H9 (cell line): ENCODE data around the gene MED17. TPM values are rescaled to one million over a fixed set of nuclear protein-coding genes. Genes with fewer than 3 reads are reported as not detected.

Source experiments
- DNase-seq: peaks from one replicate; pipeline ENCODE4 v3.0.0-alpha.2; 2017
- H2AFZ ChIP-seq: one replicate; pipeline ENCODE4 v1.6.1; 2013; ENCODE audit warnings: mild to moderate bottlenecking, low read length, control low read depth, moderate library complexity
- H2AK5ac ChIP-seq: 2 replicates; pipeline ENCODE4 v1.6.1; 2013; ENCODE audit warnings: low read length, control low read depth, mixed read lengths; ENCODE audit not compliant: insufficient read length
- H2BK120ac ChIP-seq: one replicate; pipeline ENCODE4 v1.6.1; 2013; ENCODE audit warnings: low read depth, mild to moderate bottlenecking, low read length, control low read depth, inconsistent platforms; ENCODE audit not compliant: poor library complexity, severe bottlenecking
- H2BK12ac ChIP-seq: 2 replicates; pipeline ENCODE4 v1.6.1; 2013; ENCODE audit warnings: low read length, control low read depth, mixed read lengths, low read depth; ENCODE audit not compliant: insufficient read length
- H2BK15ac ChIP-seq: 2 replicates; pipeline ENCODE4 v1.6.1; 2013; ENCODE audit warnings: low read depth, low read length, control low read depth
- H2BK20ac ChIP-seq: one replicate; pipeline ENCODE4 v1.6.1; 2013; ENCODE audit warnings: low read depth, mild to moderate bottlenecking, low read length, control low read depth, inconsistent platforms; ENCODE audit not compliant: poor library complexity, severe bottlenecking
- H2BK5ac ChIP-seq: 2 replicates; pipeline ENCODE4 v1.6.1; 2013; ENCODE audit warnings: low read length, control low read depth, mixed read lengths; ENCODE audit not compliant: insufficient read length
- H3K14ac ChIP-seq: 2 replicates; pipeline ENCODE4 v1.6.1; 2013; ENCODE audit warnings: low read length, control low read depth; ENCODE audit not compliant: insufficient read depth
- H3K18ac ChIP-seq: 2 replicates; pipeline ENCODE4 v1.6.1; 2013; ENCODE audit warnings: low read depth, mild to moderate bottlenecking, mixed read lengths, low read length, control low read depth; ENCODE audit not compliant: insufficient read length
- H3K23ac ChIP-seq: 2 replicates; pipeline ENCODE4 v1.6.1; 2013; ENCODE audit warnings: low read length, control low read depth, mixed read lengths, low read depth; ENCODE audit not compliant: insufficient read length
- H3K23me2 ChIP-seq: 2 replicates; pipeline ENCODE4 v1.6.1; 2013; ENCODE audit warnings: low read depth, mild to moderate bottlenecking, mixed read lengths, low read length, control low read depth; ENCODE audit not compliant: insufficient read length, poor library complexity, severe bottlenecking
- H3K27ac ChIP-seq: 2 replicates; pipeline ENCODE4 v1.5.1; 2013; ENCODE audit warnings: low read length, control low read depth, mixed read lengths, low read depth; ENCODE audit not compliant: insufficient read length
- H3K27me3 ChIP-seq: 2 replicates; pipeline ENCODE4 v1.6.1; 2013; ENCODE audit warnings: low read length, control low read depth, inconsistent platforms; ENCODE audit not compliant: insufficient read depth
- H3K4ac ChIP-seq: 2 replicates; pipeline ENCODE4 v1.6.1; 2013; ENCODE audit warnings: low read depth, mild to moderate bottlenecking, control low read depth, inconsistent platforms, low read length, moderate library complexity
- H3K4me1 ChIP-seq: 2 replicates; pipeline ENCODE4 v1.6.1; 2013; ENCODE audit warnings: low read length, control low read depth, inconsistent platforms; ENCODE audit not compliant: insufficient read depth
- H3K4me2 ChIP-seq: 2 replicates; pipeline ENCODE4 v1.6.1; 2013; ENCODE audit warnings: low read length, control low read depth, mixed read lengths; ENCODE audit not compliant: insufficient read length, insufficient read depth
- H3K56ac ChIP-seq: 2 replicates; pipeline ENCODE4 v1.6.1; 2013; ENCODE audit warnings: low read depth, mild to moderate bottlenecking, mixed read lengths, low read length, control low read depth; ENCODE audit not compliant: insufficient read length
- H3K79me1 ChIP-seq: 2 replicates; pipeline ENCODE4 v1.6.1; 2013; ENCODE audit warnings: low read depth, mild to moderate bottlenecking, moderate library complexity, low read length, control low read depth, inconsistent platforms; ENCODE audit not compliant: insufficient read depth, poor library complexity, severe bottlenecking
- H3K79me2 ChIP-seq: 2 replicates; pipeline ENCODE4 v1.6.1; 2013; ENCODE audit warnings: low read length, control low read depth, inconsistent platforms; ENCODE audit not compliant: insufficient read depth
- H3K9ac ChIP-seq: 2 replicates; pipeline ENCODE4 v1.6.1; 2013; ENCODE audit warnings: low read length, control low read depth, mixed read lengths; ENCODE audit not compliant: insufficient read length; ENCODE audit errors: extremely low read depth
- H3K9me3 ChIP-seq: one replicate; pipeline ENCODE4 v1.6.1; 2013; ENCODE audit warnings: low read depth, low read length, inconsistent platforms; ENCODE audit not compliant: control insufficient read depth
- H3T11ph ChIP-seq: one replicate; pipeline ENCODE4 v1.6.1; 2013; ENCODE audit warnings: mild to moderate bottlenecking, low read length, control low read depth, inconsistent platforms
- H4K20me1 ChIP-seq: one replicate; pipeline ENCODE4 v1.6.1; 2013; ENCODE audit not compliant: control insufficient read depth, insufficient read length, insufficient read depth
- H4K5ac ChIP-seq: 2 replicates; pipeline ENCODE4 v1.6.1; 2013; ENCODE audit warnings: low read depth, mild to moderate bottlenecking, mixed read lengths, low read length, control low read depth; ENCODE audit not compliant: insufficient read length
- H4K8ac ChIP-seq: replicated peaks from 2 replicates; pipeline ENCODE4 v1.6.1; 2013; ENCODE audit warnings: low read length, control low read depth, mixed read lengths, low read depth; ENCODE audit not compliant: insufficient read length
- H4K91ac ChIP-seq: 2 replicates; pipeline ENCODE4 v1.6.1; 2013; ENCODE audit warnings: low read depth, mild to moderate bottlenecking, moderate library complexity, mixed read lengths, low read length, control low read depth; ENCODE audit not compliant: insufficient read length
- H3K27ac Mint-ChIP-seq, 3 experiments: 2 replicates in 2 of 3; 3 replicates in 1 of 3; pipeline ENCODE4 v1.8.0; 2020 to 2021; ENCODE audit warnings: mixed read lengths in 3 of 3, mild to moderate bottlenecking in 1 of 3, moderate library complexity in 1 of 3
- H3K27me3 Mint-ChIP-seq: 2 replicates; pipeline ENCODE4 v1.8.0; 2021; ENCODE audit warnings: low read depth, mild to moderate bottlenecking, moderate library complexity, mixed read lengths
- H3K36me3 Mint-ChIP-seq, 3 experiments: 2 replicates in 2 of 3; 3 replicates in 1 of 3; pipeline ENCODE4 v1.8.0; 2020 to 2021; ENCODE audit warnings: low read depth in 3 of 3, mixed read lengths in 3 of 3; ENCODE audit not compliant: insufficient read depth in 1 of 3
- H3K4me1 Mint-ChIP-seq, 2 experiments: 2 replicates each; pipeline ENCODE4 v1.8.0; 2020; ENCODE audit warnings: mixed read lengths in 2 of 2
- H3K4me3 Mint-ChIP-seq, 2 experiments: 2 replicates in 1 of 2; 3 replicates in 1 of 2; pipeline ENCODE4 v1.8.0; 2020 to 2021; ENCODE audit warnings: mild to moderate bottlenecking in 2 of 2, mixed read lengths in 2 of 2, moderate library complexity in 1 of 2
- H3K9me3 Mint-ChIP-seq, 2 experiments: 2 replicates in 1 of 2; 3 replicates in 1 of 2; pipeline ENCODE4 v1.8.0; 2020; ENCODE audit warnings: mild to moderate bottlenecking in 2 of 2, mixed read lengths in 2 of 2, moderate library complexity in 1 of 2
- WGBS: extraction: QIAGEN DNeasy Blood & Tissue Kit; methylation state at CpG from one replicate; pipeline ENCODE4 v1.1.7; 2013; ENCODE audit warnings: missing lambda C conversion rate, low lambda C conversion rate, mixed read lengths; ENCODE audit not compliant: insufficient read length; ENCODE audit errors: extremely low coverage; 5-methylcytosine and 5-hydroxymethylcytosine counted together
- total RNA-seq: library from RNA; stranded (reverse); gene quantifications from 2 replicates; pipeline ENCODE4 v1.2.1, GENCODE V29; 2021
- TF ChIP-seq, protein P1 (sequence below): fragments of 200-600 bp; sonication (generic); conservative IDR thresholded peaks from 3 replicates; pipeline ENCODE4 v1.8.0; 2021; ENCODE audit warnings: antibody characterized with exemption, mild to moderate bottlenecking

Gene MED17
- total RNA-seq, 1 experiment from 2014 or later, result 43.3 TPM

- DNase-seq, result no peak
- no peak overlapping the region for H2BK120ac ChIP-seq
- H3K23ac ChIP-seq, result no peak overlapping the region
- no peak overlapping the region for H3K27ac ChIP-seq
- H3K23me2 ChIP-seq, result peaks cover 14% of the 10 kb centered on the region
- H4K20me1 ChIP-seq, result no peaks in the 10 kb centered on the region
- peak overlapping the region; percentile 91 to 98 for H3K4me3 Mint-ChIP-seq
- H3K56ac ChIP-seq, result no peak overlapping the region
- peaks cover 0 to 2% of the 10 kb centered on the region in 2 experiments; a peak in 1 of 5 replicates for H3K9me3 Mint-ChIP-seq
- no peak overlapping the region for H3K4ac ChIP-seq
- no peak overlapping the region for H4K8ac ChIP-seq
- no peak overlapping the region for H2AK5ac ChIP-seq
- peaks cover 23 to 38% (median 36%) of the 10 kb centered on the region in 3 experiments for H3K36me3 Mint-ChIP-seq
- H3T11ph ChIP-seq, result no peak overlapping the region
- H3K4me2 ChIP-seq, result peak overlapping the region; percentile 94
- no peaks in the 10 kb centered on the region for H3K27me3 Mint-ChIP-seq
- H3K79me2 ChIP-seq, result peaks cover 21% of the 10 kb centered on the region; the same call in 1 of the 2 replicates
- no peak overlapping the region for H3K27ac Mint-ChIP-seq
- TF ChIP-seq, protein P1, sequence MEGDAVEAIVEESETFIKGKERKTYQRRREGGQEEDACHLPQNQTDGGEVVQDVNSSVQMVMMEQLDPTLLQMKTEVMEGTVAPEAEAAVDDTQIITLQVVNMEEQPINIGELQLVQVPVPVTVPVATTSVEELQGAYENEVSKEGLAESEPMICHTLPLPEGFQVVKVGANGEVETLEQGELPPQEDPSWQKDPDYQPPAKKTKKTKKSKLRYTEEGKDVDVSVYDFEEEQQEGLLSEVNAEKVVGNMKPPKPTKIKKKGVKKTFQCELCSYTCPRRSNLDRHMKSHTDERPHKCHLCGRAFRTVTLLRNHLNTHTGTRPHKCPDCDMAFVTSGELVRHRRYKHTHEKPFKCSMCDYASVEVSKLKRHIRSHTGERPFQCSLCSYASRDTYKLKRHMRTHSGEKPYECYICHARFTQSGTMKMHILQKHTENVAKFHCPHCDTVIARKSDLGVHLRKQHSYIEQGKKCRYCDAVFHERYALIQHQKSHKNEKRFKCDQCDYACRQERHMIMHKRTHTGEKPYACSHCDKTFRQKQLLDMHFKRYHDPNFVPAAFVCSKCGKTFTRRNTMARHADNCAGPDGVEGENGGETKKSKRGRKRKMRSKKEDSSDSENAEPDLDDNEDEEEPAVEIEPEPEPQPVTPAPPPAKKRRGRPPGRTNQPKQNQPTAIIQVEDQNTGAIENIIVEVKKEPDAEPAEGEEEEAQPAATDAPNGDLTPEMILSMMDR, result no peak
- no peak overlapping the region for H2BK15ac ChIP-seq
- peak overlapping the region; percentile 78 for H3K9ac ChIP-seq
- no peak overlapping the region for H4K5ac ChIP-seq
- no peak overlapping the region for H2BK12ac ChIP-seq
- no peak overlapping the region for H2AFZ ChIP-seq
- no peaks in the 10 kb centered on the region for H3K79me1 ChIP-seq
- H3K4me1 Mint-ChIP-seq, result peaks cover 16 to 29% of the 10 kb centered on the region in 2 experiments
- no peaks in the 10 kb centered on the region for H3K4me1 ChIP-seq
- H2BK20ac ChIP-seq, result no peak overlapping the region
- H2BK5ac ChIP-seq, result no peak overlapping the region
- no peak overlapping the region for H3K18ac ChIP-seq
- no peak overlapping the region for H4K91ac ChIP-seq
- no CpG with 5 or more reads among the region's 7 CpGs for WGBS
- no peaks in the 10 kb centered on the region for H3K27me3 ChIP-seq
- no peaks in the 10 kb centered on the region for H3K9me3 ChIP-seq
- no peak overlapping the region for H3K14ac ChIP-seq
Measured at GRCh38 chr11:93783362-93783761, 720 bp upstream of the MED17 start.
